HG03280 (cell line): ENCODE measurements around the gene MTCL3.

Source experiments
- ATAC-seq: cut with Tn5 transposase; IDR thresholded peaks from one replicate; pipeline ENCODE4 v1.9.1; 2021; ENCODE audit warnings: mild to moderate bottlenecking, moderate library complexity; ENCODE audit not compliant: unreplicated experiment

Gene MTCL3

GRCh38 chr6:127515794-127516661 is 3.1 kb downstream of the MTCL3 start:
- ATAC-seq: peak; percentile 69

DNA sequence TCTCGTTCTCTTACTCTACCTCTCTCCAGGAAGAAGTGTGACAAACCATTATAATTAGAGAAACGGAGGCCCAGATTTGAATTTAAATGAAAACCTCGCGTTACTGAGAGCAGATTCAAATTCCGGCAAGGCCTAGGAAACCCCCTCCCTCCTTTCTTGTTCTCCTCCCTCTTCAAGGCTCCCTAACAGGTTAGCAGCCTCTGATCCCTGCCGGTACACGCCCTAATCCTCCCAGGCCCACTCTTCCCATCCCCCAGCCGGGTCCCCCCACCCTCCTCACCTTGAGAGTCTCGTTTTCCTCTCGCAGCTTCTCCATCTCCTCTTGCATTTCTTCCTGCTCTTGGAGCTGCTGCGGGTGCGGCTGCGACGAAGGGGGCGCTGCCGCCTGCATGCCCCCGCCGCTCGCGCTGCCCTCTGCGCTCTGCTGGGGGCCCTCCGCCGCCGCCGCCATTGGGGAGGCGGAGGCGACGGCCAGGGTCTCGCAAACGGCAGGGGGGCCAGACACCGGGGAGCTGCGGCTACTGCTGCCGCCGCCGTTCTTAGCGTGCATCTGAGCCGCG is 3.8 kb downstream of the MTCL3 start:
- peak; percentile 7 for ATAC-seq

DNA sequence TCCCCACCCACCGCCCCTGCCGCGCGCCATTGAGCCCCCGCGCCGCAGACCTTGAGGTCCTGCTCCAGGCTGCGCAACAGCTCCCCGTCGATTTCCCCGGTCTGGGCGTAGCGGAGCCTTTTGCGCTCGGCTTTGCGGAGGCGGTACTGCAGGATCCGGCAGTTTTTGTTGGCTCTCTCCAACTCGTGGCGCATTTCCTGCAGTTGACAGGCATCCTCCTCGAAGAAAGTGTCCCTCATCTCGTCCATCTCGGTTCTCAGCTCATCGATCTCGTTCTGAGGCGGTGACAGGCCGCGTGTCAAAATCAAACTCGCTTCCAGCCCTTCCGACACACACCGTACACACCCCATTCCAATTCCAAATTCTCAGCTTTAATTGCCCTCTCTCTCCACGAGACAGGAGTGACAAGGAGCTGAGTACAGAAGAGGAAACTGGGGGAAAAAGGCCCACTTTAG is 4.3 kb downstream of the MTCL3 start:
- no peak for ATAC-seq

DNA sequence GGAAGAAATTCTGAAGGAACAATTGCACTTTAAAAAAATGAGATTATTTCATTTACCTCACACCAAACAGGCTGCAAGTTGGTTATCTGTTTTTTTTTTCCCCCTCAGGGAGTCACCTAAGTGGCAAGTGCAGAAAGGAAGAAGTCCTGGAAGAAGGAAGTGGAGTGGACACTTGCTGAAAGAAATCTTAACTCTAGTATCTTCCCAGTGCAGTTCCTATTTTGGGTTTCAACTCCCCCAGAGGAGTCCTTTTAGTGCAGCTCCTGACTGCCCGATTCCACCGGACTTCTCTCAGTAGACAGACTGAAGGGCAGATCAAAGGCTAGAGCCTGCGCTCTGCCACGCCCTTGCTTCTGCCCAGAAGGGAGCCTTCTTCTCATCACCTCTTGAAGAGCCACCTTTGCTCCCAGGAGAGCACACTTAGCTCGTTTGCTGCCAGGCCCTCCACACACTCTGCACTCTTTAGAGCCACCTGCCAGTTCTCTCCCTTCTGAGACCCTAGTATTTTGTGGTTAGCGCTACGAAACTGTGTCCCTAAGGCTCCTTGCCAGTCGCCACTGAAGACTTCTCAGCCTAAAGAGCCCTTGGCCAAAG is 4.9 kb downstream of the MTCL3 start:
- ATAC-seq: no peak

DNA sequence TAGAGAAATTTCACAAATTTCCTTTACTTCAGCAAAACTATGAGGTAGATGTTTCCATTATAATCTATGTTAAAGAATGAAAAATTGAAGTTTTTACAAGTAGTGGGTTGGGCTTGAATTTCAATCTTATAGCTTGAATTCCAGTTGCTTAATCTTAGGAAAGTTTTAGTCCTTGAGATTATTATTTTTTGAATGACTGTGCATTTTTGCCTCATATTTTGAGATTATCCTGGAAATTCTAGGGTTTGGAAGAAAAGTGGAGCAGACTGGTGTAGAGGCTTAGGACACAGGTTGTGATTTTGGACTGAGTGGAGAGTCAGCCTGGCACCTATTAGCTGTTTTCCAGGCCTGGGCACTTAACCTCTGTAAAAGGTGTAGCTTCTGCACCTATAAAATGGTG is 5.7 kb downstream of the MTCL3 start:
- no peak for ATAC-seq

GRCh38 chr6:127510876-127511275 is 8.3 kb downstream of the MTCL3 start:
- ATAC-seq: no peak

GRCh38 chr6:127506894-127507293 is 12.2 kb downstream of the MTCL3 start:
- no peak for ATAC-seq

DNA sequence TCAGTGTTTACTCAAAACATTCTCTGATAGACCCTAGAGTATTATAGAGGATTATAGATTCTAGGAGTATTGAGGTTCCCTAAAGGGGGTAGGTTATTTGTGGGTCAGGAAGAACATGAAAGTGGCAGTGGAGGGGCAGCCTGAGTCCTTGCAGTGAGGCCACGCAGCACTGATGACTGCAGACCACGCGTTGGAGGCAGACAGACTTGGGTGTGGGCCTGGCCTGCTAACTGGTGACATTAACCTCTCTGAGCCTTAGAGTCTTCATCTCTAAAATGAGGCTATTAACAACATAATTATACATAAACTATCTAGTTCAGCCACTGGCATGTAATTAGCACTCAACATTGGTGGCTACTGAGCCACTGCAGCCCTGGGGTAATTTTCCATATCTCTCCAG is 16.1 kb downstream of the MTCL3 start:
- no peak for ATAC-seq

GRCh38 chr6:127497410-127497809 is 21.7 kb downstream of the MTCL3 start:
- ATAC-seq: no peak

DNA sequence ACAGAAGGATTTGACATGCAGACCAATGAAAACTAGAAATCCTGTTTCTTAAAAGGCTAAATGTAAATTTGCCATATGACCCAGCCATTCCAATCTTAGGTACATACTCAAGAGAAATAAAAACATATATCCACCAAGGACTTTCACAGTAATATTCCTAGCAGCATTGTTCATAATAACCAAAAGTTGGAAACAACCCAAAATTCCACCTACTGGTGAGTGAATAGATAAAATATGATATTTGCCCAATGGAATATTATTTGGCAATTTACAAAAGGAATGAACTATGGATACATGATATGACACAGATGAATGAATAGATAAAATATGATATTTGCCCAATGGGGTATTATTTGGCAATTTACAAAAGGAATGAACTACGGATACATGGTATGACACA is 22.7 kb downstream of the MTCL3 start:
- ATAC-seq: no peak

GRCh38 chr6:127494240-127494767 is 24.8 kb downstream of the MTCL3 start:
- ATAC-seq: no peak

- ATAC-seq: no peak
These were observed 29.9 kb downstream of the MTCL3 start for GRCh38 chr6:127489248-127489647.

DNA sequence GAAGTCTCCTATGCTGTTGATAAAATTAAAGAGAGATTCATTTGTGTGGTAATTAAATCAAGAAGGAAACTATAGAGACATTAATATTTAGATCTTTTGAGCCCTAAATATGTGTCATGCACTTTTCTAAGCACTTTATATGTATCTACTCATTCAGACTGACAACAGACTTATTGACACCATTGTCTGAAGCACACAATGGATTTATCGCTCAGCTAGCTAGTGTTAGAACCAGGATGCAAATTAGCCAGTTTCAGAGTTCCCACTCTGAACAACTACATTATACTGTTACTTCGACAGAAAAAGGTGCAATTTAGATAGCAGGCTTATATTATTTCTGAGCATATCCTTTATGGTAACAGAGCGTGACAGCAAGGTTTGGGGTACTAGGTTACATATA is 32.2 kb downstream of the MTCL3 start:
- no peak for ATAC-seq

DNA sequence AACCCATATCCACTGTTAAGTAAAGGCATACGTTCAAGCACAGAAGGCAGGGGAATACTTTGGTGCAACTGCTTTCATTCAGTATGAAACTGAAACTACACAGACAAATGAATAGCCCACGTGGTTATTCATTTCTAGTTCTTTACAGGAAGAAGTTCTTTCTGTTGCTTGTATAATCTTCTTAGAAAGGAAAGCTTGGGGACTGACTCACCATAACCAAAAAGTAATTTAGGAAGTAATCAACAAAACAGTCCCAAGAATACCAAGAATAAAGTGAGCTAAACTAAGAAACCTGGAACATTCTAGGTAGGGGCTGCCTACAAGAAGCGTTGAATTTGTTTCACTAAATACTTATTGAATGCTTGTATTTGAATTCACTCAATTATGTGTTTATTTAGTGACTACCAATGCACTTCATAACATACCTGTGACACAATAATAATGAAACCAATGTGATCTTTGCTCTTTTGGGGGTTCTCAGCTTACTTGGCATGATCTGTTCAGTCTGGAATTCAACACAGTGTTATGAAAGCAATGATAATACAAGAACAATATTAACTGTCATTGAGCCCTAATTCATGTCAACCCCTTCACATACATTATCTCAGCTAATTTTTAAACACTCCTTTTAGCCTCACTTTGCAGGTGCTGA is 34.8 kb downstream of the MTCL3 start:
- peak; percentile 99 for ATAC-seq

- peak; percentile 9 for ATAC-seq
These were observed 35.6 kb downstream of the MTCL3 start for GRCh38 chr6:127483399-127484055.

DNA sequence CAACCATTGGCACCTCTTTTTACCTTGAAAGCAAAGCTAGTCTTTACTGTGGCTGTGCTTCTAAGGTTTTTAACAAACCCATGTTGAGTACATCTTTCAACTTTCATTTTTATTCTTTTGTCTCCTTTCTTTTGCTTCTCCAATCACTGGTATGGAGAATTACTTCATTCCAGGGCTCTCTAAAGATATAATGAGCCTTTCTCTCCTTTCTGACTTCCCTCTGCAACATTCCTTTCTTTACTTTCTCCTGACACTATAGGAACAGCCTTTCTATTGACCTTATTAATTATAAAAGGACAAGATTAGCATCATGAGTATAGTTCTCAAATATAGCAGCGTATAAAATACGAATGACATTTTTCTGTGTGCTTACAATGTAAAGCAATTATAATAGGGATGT is 36.8 kb downstream of the MTCL3 start:
- ATAC-seq: no peak

GRCh38 chr6:127481628-127482027 is 37.5 kb downstream of the MTCL3 start:
- no peak for ATAC-seq

DNA sequence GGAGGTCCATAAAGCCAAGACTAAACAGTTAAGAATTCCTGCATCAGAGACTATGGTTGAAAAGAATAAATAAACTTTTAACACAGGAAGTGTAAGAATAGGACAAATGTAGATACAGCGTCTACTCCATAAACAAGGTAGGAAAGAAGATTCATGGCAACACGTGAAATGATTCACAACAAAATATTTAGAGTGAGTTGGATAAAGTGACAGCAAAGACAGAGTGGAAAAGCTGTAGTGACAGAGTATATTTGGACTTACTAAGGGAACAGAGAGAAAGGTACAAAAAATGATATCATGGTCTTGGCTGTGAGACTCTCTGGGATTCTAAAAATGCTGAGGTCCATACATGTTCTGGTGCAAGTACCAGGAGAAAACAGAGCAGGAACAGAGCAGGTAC is 38.0 kb downstream of the MTCL3 start:
- ATAC-seq: no peak

GRCh38 chr6:127477658-127478057 is 41.5 kb downstream of the MTCL3 start:
- no peak for ATAC-seq

DNA sequence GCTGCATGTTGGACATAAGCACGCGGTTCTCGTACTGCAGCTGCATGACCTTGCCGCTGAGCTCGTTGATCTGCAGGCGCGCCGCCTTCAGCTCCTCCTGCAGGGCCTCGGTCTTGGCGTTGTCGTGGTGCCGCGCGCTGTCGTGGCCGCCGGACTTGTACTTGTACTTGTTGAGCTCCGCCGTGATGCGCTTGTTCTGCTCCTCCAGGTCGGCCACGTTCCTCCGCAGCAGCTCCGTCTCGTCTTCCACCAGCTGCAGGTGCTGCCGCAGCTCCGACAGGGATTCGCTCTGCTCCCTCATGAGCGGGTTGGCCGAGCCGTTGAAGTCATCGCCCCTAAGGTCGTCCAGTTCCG is 43.3 kb downstream of the MTCL3 start:
- no peak for ATAC-seq
